NCI-H1092 (cell line): ENCODE data around the gene TTC28.

Experiments
- DNase-seq: peaks from one replicate; lab custom pipeline; 2025; lab: John Stamatoyannopoulos, UW

TTC28 gene

DNA sequence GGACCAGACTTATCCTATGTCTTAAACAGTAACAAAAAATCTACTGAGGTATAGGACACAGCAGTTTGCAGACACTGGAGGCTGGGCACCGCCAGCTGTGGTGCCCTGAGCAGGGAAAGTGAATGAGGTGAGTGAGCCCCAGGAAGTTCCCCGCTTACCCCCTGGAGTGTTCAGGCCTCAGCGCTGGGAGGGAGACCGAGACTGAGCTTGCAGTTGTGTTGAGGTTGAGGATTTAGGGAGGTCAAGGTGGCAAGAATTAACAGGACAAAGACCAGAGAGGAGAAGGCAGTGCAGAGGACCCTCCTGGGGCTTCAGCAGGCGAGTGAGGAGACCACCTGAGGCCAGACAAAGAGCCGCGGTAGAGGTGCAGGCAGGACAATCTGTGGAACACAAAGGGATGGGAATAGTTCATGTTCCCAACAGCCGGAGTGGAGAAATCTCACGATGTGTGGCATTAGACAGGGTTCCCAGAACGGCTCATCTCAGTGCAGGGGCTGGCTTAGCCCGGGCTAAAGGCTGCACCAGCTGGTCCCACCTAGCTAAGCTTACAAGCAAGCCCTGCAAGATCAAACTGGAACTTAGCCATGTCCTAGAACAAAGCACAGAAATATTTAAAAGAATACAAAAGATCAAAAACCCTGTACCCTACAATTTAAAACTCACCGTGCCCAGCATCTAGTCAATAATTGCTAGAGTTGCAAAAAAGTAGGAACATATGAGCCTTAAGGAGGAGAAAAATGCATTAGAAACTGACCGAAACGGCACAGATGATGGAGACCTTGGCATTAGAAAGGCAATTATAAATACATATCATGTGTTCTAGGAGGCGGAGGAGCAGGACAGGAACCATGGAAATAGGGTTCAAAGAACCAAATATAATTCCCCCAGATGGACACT, 713.2 kb downstream of the TTC28 start:
- no peak for DNase-seq

DNA sequence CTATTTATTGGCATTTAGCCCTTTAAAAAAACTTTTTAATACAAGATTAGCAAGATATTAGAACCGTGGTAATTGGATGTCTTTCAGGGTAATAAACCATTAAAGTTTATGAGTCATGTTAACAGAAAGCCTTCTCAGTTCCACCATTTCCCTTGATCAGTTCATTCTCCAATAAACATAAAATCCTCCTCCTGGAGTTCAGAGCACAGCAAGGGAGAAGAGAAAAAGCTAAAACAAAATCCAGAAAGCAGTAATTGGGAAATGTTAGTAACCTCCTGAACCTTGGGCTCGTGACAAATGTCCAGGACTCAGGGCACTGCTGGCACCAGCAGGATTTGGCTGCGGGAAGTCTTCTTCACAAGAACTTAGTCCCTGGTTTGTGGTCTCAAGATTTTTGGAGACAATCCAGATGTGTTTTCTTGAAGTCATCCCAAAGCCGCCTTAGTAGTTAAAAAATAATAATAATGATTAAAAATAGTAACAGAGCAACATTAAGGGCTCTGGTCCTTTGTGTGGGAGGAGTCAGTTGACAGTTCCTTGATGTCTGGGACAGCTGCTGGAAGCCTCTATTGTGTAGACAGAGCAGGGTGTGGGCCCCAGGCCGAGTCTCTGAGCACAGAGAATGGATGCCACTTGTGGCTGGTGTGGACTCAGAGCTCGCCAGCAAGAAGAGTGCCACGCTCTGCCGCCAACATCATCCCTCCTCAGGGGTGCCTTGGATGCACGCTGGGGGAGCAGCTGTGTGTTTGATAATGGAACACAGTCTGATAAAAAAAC, 717.2 kb downstream of the TTC28 start:
- DNase-seq, result no peak

DNA sequence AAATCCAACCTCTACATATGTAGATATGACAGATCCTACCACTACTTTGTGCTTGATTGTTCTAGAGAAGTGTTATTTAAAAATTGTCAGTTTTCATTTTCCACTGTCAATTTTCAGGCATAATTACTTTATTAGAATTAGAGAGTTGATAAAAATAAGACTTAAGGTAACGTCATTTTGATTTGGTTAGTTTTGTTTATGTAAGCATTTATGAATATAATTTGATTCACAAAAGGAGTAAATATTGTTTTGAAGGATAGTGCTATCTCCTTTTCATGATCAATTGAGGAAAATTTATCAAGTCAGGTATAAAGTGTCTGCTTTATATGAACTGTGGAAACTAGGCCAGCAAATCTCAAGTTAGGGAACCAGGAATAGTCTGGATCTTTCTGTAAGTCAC, 718.0 kb downstream of the TTC28 start:
- no peak for DNase-seq

DNA sequence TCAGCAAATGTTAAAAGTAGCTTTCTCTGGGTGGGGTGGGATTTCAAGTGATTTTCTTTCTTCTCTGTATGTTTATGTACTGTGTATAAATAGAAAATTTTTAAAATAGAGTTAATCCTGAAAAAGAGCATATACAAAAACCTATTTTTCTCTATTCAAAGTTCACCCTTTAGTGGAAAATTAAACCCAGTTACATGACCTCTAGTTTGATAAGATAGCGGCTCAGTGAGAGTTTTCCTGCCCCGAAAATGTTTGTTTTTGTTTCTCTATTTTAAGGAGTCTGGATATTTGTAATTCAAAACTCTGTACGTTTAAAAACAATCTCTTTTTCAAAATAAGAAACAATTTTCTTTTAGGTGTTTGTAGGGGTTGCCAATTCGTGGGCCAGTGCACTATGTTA, 718.5 kb downstream of the TTC28 start:
- no peak for DNase-seq

DNA sequence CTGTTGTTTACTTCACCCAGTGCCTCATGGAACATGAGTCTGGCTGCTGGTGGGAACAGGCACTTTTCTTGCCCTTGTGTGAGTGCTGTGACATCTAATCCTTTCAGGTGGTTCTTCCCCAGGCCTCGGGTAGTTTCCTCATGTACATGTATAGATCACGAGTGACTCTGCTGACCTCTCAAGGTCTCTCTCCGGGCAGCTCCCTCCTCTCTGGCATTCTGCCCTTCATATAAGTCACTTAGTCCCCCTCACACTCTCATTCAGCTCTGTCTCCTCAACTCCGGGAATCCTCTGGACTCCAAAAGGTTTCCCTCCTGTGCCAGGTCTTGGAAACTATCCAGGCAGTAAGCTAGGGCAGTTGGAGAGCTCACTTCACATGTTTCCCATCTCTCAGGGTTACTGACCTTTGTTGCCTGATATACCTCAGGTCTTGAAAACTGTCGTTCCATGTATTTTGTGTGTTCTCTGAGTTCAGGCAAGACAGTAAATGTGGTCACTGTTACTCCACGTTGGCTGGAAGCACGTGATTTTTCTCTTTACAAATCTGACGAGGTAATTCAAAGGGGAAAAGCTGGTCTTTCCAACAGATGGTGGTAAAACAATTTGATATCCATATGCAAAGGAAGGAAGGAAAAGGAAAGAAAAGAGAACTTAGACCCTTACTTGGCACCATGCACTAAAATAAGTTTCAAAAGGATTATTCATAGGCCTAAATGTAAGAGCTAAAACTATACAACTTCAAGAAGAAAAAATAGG, 720.1 kb downstream of the TTC28 start:
- no peak for DNase-seq

DNA sequence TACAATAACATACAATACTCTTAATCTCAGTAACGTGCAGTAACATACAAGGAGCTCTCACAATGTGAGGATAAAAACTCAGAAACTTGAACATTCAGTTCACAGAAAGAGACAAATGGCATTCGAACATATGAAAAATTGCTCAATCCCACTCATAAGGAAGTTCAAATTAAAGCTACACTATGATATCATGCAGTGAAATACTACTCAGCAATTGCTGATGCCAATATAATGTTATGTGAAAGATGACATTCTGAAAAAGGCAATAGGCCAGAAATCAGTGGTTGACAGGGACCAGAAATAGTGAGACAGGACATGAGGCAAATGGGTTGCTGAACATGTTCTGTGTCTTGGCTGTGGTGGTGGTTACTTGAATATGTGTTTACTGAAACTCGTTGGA, 726.9 kb downstream of the TTC28 start:
- DNase-seq, result no peak

DNA sequence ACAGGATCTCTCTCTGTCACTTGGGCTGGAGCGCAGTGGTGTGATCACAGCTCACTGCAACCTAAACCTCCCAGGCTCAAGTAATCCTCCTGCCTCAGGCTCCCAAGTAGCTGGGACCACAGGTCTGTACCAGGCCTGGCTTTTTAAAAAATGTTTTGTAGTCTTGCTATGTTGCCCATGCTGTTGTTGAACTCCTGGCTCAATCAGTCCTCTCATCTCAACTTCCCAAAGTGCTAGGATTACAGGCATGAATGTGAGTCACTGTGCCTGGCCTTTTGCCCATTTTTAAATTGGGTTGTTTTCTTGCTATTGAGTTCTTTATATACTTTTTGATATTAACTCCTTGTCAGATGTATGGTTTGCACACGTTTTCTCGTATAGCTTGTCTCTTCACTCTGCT, 727.5 kb downstream of the TTC28 start:
- DNase-seq, result no peak

DNA sequence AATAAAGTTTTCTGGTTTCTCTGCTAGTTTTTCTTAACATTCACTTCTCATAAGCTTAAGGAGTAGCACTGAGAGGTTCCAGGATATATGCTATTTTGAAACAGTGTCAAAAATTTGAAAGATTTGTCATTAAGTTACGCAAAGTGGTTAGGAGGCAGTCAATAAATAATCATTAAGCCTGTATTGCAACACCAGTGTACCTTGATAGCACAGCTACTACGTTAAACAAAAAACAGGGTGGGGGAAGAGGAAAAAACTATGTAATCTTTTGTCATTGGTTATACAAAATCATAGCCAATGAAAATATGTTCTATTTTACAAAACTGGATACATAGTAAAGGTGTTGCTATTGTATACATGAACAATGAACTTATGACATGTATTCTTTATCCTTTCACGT, 730.2 kb downstream of the TTC28 start:
- no peak for DNase-seq

DNA sequence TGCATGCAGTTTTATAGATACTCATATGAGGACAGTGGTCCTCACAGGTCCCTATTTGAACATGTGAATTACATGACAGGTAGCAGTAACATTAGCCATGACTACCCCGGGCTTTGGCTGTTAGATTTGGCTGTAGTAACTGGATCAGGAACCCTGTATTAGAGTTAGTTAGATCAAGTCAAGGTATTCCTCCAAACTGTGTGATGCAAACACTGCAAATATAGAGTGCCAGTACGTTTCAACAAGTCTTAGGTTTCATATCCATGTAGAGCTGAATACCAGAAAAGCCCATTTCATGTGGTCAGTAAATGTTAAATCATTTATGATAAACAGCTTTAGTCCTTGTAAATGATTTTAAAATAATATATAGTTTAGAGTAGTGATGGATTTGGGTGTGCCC, 731.1 kb downstream of the TTC28 start:
- no peak for DNase-seq

DNA sequence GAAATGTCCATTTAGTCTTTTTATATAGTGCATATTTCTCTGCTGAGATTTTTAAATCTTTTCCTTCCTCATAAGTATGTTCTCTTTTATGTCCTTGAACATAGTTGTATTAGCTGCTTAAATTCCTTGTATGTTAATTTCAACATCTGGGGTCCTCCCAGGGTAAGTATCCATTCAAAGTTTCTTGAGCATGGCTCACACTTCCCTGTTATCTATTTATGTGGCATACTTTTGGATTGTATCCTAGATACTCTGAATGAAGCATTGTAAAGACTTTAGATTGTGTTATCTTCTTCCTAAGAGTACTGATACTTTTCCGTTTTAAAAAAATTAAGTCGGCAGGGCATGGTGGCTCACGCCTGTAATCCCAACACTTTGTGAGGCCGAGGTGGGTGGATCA, 732.2 kb downstream of the TTC28 start:
- no peak for DNase-seq

DNA sequence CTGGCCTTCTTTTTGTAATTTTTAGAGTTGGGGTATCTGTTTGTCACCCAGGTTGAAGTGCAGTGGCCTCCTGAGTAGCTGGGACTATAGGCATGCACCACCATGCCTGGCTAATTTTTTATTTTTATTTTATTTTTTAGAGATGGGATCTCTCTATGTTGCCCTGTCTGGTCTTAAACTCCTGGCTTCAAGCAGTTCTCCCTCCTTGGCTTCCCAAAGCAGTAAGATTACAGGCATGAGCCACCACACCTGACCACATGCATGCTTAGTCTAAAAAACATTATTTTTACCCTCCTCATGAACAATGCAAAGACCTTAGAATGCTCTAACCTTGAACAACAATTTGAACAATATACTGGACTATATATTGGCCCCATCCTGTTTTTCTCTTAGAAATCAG, 738.5 kb downstream of the TTC28 start:
- DNase-seq, result no peak

DNA sequence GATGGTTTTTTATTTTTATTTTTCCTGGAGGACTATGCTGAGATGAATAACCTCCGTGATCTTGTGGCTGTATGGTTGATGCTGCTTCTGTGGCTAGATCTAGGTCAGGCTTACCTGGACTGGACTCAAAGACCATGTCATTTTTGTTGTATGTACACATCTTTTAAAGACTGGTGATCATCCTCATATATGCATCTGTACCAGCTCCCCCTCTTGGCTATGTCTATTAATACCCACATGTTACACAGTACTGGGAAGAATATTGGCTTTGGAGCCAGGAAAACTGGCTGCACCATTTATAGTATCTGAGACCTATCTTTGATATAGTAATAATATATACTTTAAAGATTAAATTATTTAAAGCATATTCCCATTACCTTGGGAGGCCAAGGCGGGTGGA, 742.2 kb downstream of the TTC28 start:
- DNase-seq, result no peak

DNA sequence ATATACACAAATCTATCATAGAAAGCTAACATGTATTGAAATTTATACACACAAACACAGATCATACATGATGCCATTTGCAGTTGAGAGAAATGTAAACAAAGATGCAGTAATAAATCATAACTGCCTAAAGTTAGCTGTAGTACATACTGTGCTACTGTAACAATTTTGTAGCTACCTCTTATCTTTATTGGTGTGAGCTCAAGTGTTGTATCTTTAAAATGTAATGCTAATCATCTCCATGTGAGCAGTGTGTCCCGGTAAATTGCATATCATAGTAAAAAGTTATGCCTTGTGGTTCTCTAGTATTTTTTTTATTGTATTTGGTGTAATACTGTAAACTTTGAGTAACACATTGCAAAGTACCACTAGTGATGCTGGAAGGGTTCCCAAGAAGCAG, 743.7 kb downstream of the TTC28 start:
- no peak for DNase-seq

DNA sequence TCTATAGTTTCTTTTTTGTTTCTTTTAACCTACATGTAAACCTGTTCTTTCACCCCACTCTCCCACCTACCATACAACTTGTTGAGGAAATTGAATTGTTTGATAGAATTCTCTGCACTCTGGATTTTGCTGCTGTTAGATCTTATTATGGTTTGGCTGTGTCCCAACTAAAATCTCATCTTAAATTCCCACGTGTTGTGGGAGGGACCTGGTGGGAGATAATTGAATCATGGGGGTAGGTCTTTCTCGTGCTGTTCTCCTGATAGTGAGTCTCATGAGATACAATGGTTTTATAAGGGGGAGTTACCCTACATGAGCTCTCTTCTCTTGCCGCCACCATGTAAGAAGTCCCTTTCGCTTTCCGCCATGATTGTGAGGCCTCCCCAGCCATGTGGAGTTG, 745.6 kb downstream of the TTC28 start:
- DNase-seq, result no peak

DNA sequence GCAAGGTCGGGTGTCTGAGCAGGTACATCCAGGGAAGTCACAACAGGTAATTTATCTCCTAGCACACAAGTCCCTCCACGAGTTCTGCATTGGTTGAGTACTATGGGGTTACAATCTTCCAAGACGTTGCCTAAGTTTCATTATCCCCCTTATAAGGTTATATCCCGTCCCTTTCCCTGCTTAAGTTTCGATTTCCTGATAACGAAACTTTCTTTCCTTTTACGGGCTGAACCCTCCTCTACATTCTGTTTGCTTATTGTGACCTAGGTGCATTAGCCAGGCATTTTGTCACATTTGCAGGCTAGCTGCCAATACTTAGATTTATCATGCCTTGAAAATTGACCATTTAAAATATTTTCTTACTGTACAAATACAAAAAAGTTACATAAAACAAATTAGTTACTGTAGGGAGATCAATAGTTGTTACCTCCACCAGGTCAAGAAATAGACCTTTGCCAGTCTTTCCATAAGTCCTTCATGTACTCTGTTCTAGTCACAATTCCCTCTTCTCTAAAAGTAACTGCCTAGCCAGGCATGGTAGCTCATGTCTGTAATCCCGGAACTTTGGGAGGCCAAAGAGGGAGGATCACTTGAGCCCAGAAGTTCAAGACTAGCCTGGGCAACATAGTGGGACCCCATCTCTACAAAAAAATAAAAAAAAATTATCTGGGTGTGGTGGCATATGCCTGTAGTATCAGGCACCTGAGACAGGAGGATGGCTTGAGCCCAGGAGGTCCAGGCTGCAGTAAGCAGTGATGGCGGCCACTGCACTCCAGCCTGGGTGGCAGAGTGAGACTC, 746.3 kb downstream of the TTC28 start:
- no peak for DNase-seq

DNA sequence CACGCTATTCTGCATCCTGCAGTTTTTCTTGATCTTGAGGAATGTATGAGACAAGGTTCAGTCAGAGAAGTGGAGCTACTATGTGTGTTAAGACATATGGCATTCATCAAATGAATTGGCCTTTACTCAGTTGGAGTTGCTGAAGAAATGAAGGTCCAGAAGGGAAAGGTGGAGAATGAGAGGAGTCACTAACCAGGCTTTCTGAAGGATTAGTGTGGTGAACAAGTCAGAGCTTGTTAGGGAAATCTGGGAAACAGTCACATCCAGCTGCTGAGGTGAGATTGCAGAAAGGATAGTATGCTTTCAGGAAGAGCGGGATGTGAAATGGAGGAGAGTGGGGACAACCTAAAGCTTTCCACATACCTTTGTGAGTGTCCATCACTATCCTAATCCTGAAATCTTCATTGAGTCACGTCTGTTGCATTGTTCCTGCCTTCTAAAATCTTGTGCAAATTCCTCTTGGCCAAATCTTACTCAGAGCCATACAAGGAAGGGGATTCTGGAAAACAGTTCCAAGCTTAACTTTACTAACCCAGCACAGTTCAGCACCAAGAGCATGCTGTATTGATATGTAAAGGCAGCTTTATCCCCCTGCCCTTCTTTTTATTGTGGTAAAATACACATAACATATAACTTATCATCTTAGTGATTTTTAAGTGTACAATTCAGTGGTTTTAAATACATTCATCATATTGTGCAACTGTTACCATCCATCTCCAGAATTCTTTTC, 749.1 kb downstream of the TTC28 start:
- no peak for DNase-seq
